ENCODE results near the gene MORN1. TPM values are rescaled to one million over a fixed set of nuclear protein-coding genes. Genes with fewer than 3 reads are reported as not detected.

The MORN1 gene
- polyA plus RNA-seq, 1 of the 3 experiments (the other 2 are of a cell fraction), result 16.3 TPM

GRCh38 chr1:2324553-2325366 is 66.6 kb downstream of the MORN1 start (continued):
- TF ChIP-seq, protein P1, sequence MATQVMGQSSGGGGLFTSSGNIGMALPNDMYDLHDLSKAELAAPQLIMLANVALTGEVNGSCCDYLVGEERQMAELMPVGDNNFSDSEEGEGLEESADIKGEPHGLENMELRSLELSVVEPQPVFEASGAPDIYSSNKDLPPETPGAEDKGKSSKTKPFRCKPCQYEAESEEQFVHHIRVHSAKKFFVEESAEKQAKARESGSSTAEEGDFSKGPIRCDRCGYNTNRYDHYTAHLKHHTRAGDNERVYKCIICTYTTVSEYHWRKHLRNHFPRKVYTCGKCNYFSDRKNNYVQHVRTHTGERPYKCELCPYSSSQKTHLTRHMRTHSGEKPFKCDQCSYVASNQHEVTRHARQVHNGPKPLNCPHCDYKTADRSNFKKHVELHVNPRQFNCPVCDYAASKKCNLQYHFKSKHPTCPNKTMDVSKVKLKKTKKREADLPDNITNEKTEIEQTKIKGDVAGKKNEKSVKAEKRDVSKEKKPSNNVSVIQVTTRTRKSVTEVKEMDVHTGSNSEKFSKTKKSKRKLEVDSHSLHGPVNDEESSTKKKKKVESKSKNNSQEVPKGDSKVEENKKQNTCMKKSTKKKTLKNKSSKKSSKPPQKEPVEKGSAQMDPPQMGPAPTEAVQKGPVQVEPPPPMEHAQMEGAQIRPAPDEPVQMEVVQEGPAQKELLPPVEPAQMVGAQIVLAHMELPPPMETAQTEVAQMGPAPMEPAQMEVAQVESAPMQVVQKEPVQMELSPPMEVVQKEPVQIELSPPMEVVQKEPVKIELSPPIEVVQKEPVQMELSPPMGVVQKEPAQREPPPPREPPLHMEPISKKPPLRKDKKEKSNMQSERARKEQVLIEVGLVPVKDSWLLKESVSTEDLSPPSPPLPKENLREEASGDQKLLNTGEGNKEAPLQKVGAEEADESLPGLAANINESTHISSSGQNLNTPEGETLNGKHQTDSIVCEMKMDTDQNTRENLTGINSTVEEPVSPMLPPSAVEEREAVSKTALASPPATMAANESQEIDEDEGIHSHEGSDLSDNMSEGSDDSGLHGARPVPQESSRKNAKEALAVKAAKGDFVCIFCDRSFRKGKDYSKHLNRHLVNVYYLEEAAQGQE (IDR thresholded peaks at IDR 0.05; ENCODE audit: low read depth, low read length), result no peak
- TF ChIP-seq NFIC (IDR thresholded peaks at IDR 0.05; ENCODE audit: borderline replicate concordance) (no peak), SMC3 (IDR thresholded peaks at IDR 0.05; ENCODE audit: low read depth, low read length) (no peak)

- Histone ChIP-seq H3F3A (replicated peaks; ENCODE audit: insufficient read depth) (no peaks in the 10 kb centered on the region), H3K4me3 (ENCODE audit: low read depth in 2 of 2, low read length in 1 of 2) (no peak overlapping the region), H3K4me2 (no peak overlapping the region), H3K36me3 (replicated peaks in 1 of 2; ENCODE audit: control insufficient read depth in 1 of 2, insufficient read depth in 2 of 2, low read length in 1 of 2) (no peaks in the 10 kb centered on the region), H3K9me2 (no peaks in the 10 kb centered on the region), H3K27me3 (ENCODE audit: insufficient read depth) (no peaks in the 10 kb centered on the region), H3K79me2 (ENCODE audit: insufficient read depth) (no peaks in the 10 kb centered on the region), H4K20me1 (ENCODE audit: insufficient read depth) (no peaks in the 10 kb centered on the region), H3K9ac (no peak overlapping the region), H3K9me3 (no peaks in the 10 kb centered on the region), H2AFZ (ENCODE audit: low read depth) (no peak overlapping the region), H3K4me1 (ENCODE audit: control insufficient read depth in 1 of 2, insufficient read depth in 2 of 2, low read depth in 1 of 2, low read length in 1 of 2) (peaks cover 0 to 36% of the 10 kb centered on the region in 2 experiments; a peak in 1 of 4 replicates), H3K27ac (ENCODE audit: low read depth in 2 of 2, low read length in 1 of 2) (no peak overlapping the region)
- 60% methylated on average over 1 of the region's 16 CpGs for WGBS (ENCODE audit: low lambda C conversion rate)
- ChIA-PET POLR2A (no interaction called here), CTCF (interaction anchor here (1.1 to 2.8 kb wide), 4 partner anchors 8 to 184 kb away, joined by 3 to 8 read pairs (median 8); partner anchors contain the start of gene FAAP20)
- no peak for DNase-seq
- TF ChIP-seq, protein P1 (IDR thresholded peaks at IDR 0.05; ENCODE audit: low read depth, low read length), result no peak
- TF ChIP-seq ZBTB33 (IDR thresholded peaks at IDR 0.05; ENCODE audit: borderline replicate concordance, low read depth), result no peak
- TF ChIP-seq, protein P2, sequence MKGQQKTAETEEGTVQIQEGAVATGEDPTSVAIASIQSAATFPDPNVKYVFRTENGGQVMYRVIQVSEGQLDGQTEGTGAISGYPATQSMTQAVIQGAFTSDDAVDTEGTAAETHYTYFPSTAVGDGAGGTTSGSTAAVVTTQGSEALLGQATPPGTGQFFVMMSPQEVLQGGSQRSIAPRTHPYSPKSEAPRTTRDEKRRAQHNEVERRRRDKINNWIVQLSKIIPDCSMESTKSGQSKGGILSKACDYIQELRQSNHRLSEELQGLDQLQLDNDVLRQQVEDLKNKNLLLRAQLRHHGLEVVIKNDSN (IDR thresholded peaks at IDR 0.05; ENCODE audit: borderline replicate concordance, low read depth), result no peak
- no peak for TF ChIP-seq MEF2A (IDR thresholded peaks at IDR 0.05; ENCODE audit: borderline replicate concordance, low read depth)
These were observed 67.8 kb downstream of the MORN1 start for GRCh38 chr1:2323451-2323974.

Data from SK-N-SH (cell line).